NCI-H526 (cell line): ENCODE data around the gene RHOBTB1.

Experiments
- DNase-seq, 2 experiments: peaks; one replicate each; lab custom pipeline; 2025; lab: John Stamatoyannopoulos, UW

Gene RHOBTB1

GRCh38 chr10:60965696-60966095, 21.7 kb upstream of the RHOBTB1 start:
- no peak for DNase-seq

- peak; percentile 46 to 69 for DNase-seq
These were observed 20.6 kb upstream of the RHOBTB1 start for GRCh38 chr10:60964257-60965235.

- no peak for DNase-seq
These were observed 19.7 kb upstream of the RHOBTB1 start for GRCh38 chr10:60963441-60964256.

GRCh38 chr10:60962946-60963345, 19.0 kb upstream of the RHOBTB1 start:
- no peak for DNase-seq

GRCh38 chr10:60960913-60961312, 16.9 kb upstream of the RHOBTB1 start:
- DNase-seq: peak; percentile 11 to 55

GRCh38 chr10:60960031-60960430, 16.0 kb upstream of the RHOBTB1 start:
- no peak for DNase-seq

GRCh38 chr10:60958892-60959601, 15.1 kb upstream of the RHOBTB1 start:
- no peak for DNase-seq

GRCh38 chr10:60957667-60958221, 13.8 kb upstream of the RHOBTB1 start:
- DNase-seq: no peak

- DNase-seq: peak in 1 of 2 experiments; percentile 33
These were observed 12.0 kb upstream of the RHOBTB1 start for GRCh38 chr10:60955957-60956425.

GRCh38 chr10:60955316-60955715, 11.3 kb upstream of the RHOBTB1 start:
- DNase-seq: no peak

GRCh38 chr10:60954035-60954434, 10.1 kb upstream of the RHOBTB1 start:
- no peak for DNase-seq

GRCh38 chr10:60953420-60953819, 9.4 kb upstream of the RHOBTB1 start:
- no peak for DNase-seq

GRCh38 chr10:60952846-60953220, 8.8 kb upstream of the RHOBTB1 start:
- DNase-seq: no peak

GRCh38 chr10:60952067-60952845, 8.3 kb upstream of the RHOBTB1 start:
- DNase-seq: no peak

- no peak for DNase-seq
These were observed 7.3 kb upstream of the RHOBTB1 start for GRCh38 chr10:60951272-60951724.

GRCh38 chr10:60950300-60950699, 6.3 kb upstream of the RHOBTB1 start:
- no peak for DNase-seq

GRCh38 chr10:60948851-60949250, 4.9 kb upstream of the RHOBTB1 start:
- DNase-seq: no peak

GRCh38 chr10:60944910-60945297, 919 bp upstream of the RHOBTB1 start:
- no peak for DNase-seq

GRCh38 chr10:60943316-60944057, 498 bp downstream of the RHOBTB1 start:
- DNase-seq: peak; percentile 36 to 73

- peak in 1 of 2 experiments; percentile 39 for DNase-seq
These were observed 1.1 kb downstream of the RHOBTB1 start for GRCh38 chr10:60942788-60943315.
